Measurements from ENCODE around the gene LRRC56. TPM values are rescaled to one million over a fixed set of nuclear protein-coding genes. Genes with fewer than 3 reads are reported as not detected.

LRRC56 gene
- total RNA-seq, 1 donor from 2014 or later = 0.82 TPM

GRCh38 chr11:497565-498296 lies 39.6 kb upstream of the LRRC56 start:
- H3K4me3 Mint-ChIP-seq (ENCODE audit: unreplicated experiment) = no peak overlapping the region
- H3K27ac Mint-ChIP-seq (ENCODE audit: unreplicated experiment) = no peak overlapping the region

GRCh38 chr11:498297-499181 lies 38.8 kb upstream of the LRRC56 start:
- FAIRE-seq = no peak
- H3K27ac Mint-ChIP-seq (ENCODE audit: unreplicated experiment) = peak overlapping the region; percentile 58

More at GRCh38 chr11:497565-498296, 39.6 kb upstream of the LRRC56 start:
- FAIRE-seq (no peak), DNase-seq (ENCODE audit: low read depth) (no peak)
- no peaks in the 10 kb centered on the region for H3K27me3 Mint-ChIP-seq (ENCODE audit: low read depth, unreplicated experiment)
- peaks cover 52% of the 10 kb centered on the region for H4K20me1 ChIP-seq (ENCODE audit: insufficient read depth, low read length)
- peaks cover 3% of the 10 kb centered on the region for H3K9me3 Mint-ChIP-seq (ENCODE audit: unreplicated experiment)
- H3K4me3 ChIP-seq (ENCODE audit: insufficient read depth, low read depth, low read length) = no peak overlapping the region
- TF ChIP-seq, protein P1, sequence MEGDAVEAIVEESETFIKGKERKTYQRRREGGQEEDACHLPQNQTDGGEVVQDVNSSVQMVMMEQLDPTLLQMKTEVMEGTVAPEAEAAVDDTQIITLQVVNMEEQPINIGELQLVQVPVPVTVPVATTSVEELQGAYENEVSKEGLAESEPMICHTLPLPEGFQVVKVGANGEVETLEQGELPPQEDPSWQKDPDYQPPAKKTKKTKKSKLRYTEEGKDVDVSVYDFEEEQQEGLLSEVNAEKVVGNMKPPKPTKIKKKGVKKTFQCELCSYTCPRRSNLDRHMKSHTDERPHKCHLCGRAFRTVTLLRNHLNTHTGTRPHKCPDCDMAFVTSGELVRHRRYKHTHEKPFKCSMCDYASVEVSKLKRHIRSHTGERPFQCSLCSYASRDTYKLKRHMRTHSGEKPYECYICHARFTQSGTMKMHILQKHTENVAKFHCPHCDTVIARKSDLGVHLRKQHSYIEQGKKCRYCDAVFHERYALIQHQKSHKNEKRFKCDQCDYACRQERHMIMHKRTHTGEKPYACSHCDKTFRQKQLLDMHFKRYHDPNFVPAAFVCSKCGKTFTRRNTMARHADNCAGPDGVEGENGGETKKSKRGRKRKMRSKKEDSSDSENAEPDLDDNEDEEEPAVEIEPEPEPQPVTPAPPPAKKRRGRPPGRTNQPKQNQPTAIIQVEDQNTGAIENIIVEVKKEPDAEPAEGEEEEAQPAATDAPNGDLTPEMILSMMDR (IDR thresholded peaks at IDR 0.05; ENCODE audit: insufficient read depth, low read depth, low read length) = no peak
- no peak for TF ChIP-seq EZH2 (IDR thresholded peaks at IDR 0.05; ENCODE audit: insufficient read depth, low read length)
- H3K4me1 ChIP-seq (ENCODE audit: insufficient read depth, low read length) = no peaks in the 10 kb centered on the region
- H3K27me3 ChIP-seq (ENCODE audit: insufficient read depth, low read length) = no peaks in the 10 kb centered on the region
- peaks cover 3% of the 10 kb centered on the region for H3K4me1 Mint-ChIP-seq (ENCODE audit: low read depth, unreplicated experiment)
- H2AFZ ChIP-seq (ENCODE audit: low read depth, low read length) = no peak overlapping the region
- peaks cover 25% of the 10 kb centered on the region for H3K36me3 ChIP-seq (ENCODE audit: insufficient read depth, low read length)
- H3K36me3 Mint-ChIP-seq (ENCODE audit: low read depth, unreplicated experiment) = peaks cover 34% of the 10 kb centered on the region
- peaks cover 8% of the 10 kb centered on the region for H3K9me3 ChIP-seq (ENCODE audit: insufficient read depth, low read depth, low read length)
- H3K79me2 ChIP-seq (ENCODE audit: insufficient read depth, low read length) = peaks cover 19% of the 10 kb centered on the region
- H3K4me2 ChIP-seq (ENCODE audit: low read length) = no peak overlapping the region
- no peak overlapping the region for H3K27ac ChIP-seq (ENCODE audit: low read depth, low read length)
- H3K9ac ChIP-seq (ENCODE audit: low read length) = no peak overlapping the region

More at GRCh38 chr11:498297-499181, 38.8 kb upstream of the LRRC56 start:
- Histone ChIP-seq H3K4me2 (ENCODE audit: low read length) (no peak overlapping the region), H3K9ac (ENCODE audit: low read length) (no peak overlapping the region), H2AFZ (ENCODE audit: low read depth, low read length) (no peak overlapping the region), H4K20me1 (ENCODE audit: insufficient read depth, low read length) (peaks cover 53% of the 10 kb centered on the region), H3K36me3 (ENCODE audit: insufficient read depth, low read length) (peaks cover 25% of the 10 kb centered on the region), H3K9me3 (ENCODE audit: insufficient read depth, low read depth, low read length) (peaks cover 8% of the 10 kb centered on the region), H3K4me1 (ENCODE audit: insufficient read depth, low read length) (peaks cover under 1% of the 10 kb centered on the region), H3K27me3 (ENCODE audit: insufficient read depth, low read length) (no peaks in the 10 kb centered on the region), H3K4me3 (ENCODE audit: insufficient read depth, low read depth, low read length) (no peak overlapping the region), H3K27ac (ENCODE audit: low read depth, low read length) (no peak overlapping the region), H3K79me2 (ENCODE audit: insufficient read depth, low read length) (peaks cover 26% of the 10 kb centered on the region)
- DNase-seq (ENCODE audit: low read depth) = no peak
- H3K9me3 Mint-ChIP-seq (ENCODE audit: unreplicated experiment) = peaks cover 3% of the 10 kb centered on the region
- no peaks in the 10 kb centered on the region for H3K27me3 Mint-ChIP-seq (ENCODE audit: low read depth, unreplicated experiment)
- H3K4me1 Mint-ChIP-seq (ENCODE audit: low read depth, unreplicated experiment) = peaks cover 3% of the 10 kb centered on the region
- H3K4me3 Mint-ChIP-seq (ENCODE audit: unreplicated experiment) = no peak overlapping the region
- no peak for TF ChIP-seq EZH2 (IDR thresholded peaks at IDR 0.05; ENCODE audit: insufficient read depth, low read length)
- TF ChIP-seq, protein P1 (IDR thresholded peaks at IDR 0.05; ENCODE audit: insufficient read depth, low read depth, low read length) = no peak
- peaks cover 34% of the 10 kb centered on the region for H3K36me3 Mint-ChIP-seq (ENCODE audit: low read depth, unreplicated experiment)

Measured in astrocyte (in vitro differentiated cells and primary cell).